T-helper 1 cell treated with Interleukin-12 subunit alpha and Interleukin-12 subunit beta and Interleukin-4 antibody, amounts not matched to agents 30 ng/mL and 1 ng/mL, for 36 hours (primary cell): ENCODE data around the gene CLDN19. TPM values are rescaled to one million over a fixed set of nuclear protein-coding genes. Genes with fewer than 3 reads are reported as not detected.
"Not testable (repeated sequence)": the region's sequence is repeated elsewhere in the genome, so short reads cannot be mapped to it uniquely, and the experiment has no call there.

Experiments
- intact Hi-C: fragments of 100-400 bp; cut with micrococcal nuclease; formaldehyde crosslinking; loops from one replicate; pipeline ENCODE4 v1.15.1; 2024
- total RNA-seq: library from RNA; stranded (reverse); gene quantifications from 2 replicates; pipeline ENCODE4 v1.2.3, GENCODE V29; 2022

CLDN19 gene
- total RNA-seq, 1 donor from 2014 or later, result not detected

- intact Hi-C loops, result loop anchor here (10.0 kb wide), 1 partner anchor 1183 kb away; the partner anchor contains the start of gene IPO13
Observed at GRCh38 chr1:42762269-42762668, 22.2 kb upstream of the CLDN19 start.

GRCh38 chr1:42761567-42761966 is 21.5 kb upstream of the CLDN19 start:
- intact Hi-C loops, result loop anchor here (10.0 kb wide), 1 partner anchor 1183 kb away; the partner anchor contains the start of gene IPO13

- intact Hi-C loops, result no loop called here
Observed at GRCh38 chr1:42759114-42759513, 19.1 kb upstream of the CLDN19 start.

GRCh38 chr1:42758641-42759040 is 18.6 kb upstream of the CLDN19 start:
- intact Hi-C loops, result no loop called here

GRCh38 chr1:42757892-42758275 is 17.8 kb upstream of the CLDN19 start:
- intact Hi-C loops, result loop anchor here (1.0 to 2.0 kb wide), 2 partner anchors 9 to 179 kb away; partner anchors contain the start of genes C1orf50 and P3H1

- intact Hi-C loops, result loop anchor here (1.0 to 2.0 kb wide), 2 partner anchors 10 to 178 kb away; partner anchors contain the start of genes C1orf50 and P3H1
Observed at GRCh38 chr1:42756956-42757891, 17.2 kb upstream of the CLDN19 start.

- intact Hi-C loops, result no loop called here
Observed at GRCh38 chr1:42753070-42753469, 13.0 kb upstream of the CLDN19 start.

- intact Hi-C loops, result no loop called here
Observed at GRCh38 chr1:42752284-42752683, 12.2 kb upstream of the CLDN19 start.

GRCh38 chr1:42751511-42752070 is 11.6 kb upstream of the CLDN19 start:
- intact Hi-C loops, result not testable (repeated sequence)

- intact Hi-C loops, result no loop called here
Observed at GRCh38 chr1:42750041-42750440, 10.0 kb upstream of the CLDN19 start.

- intact Hi-C loops, result no loop called here
Observed at GRCh38 chr1:42748461-42749410, 8.7 kb upstream of the CLDN19 start.

- intact Hi-C loops, result no loop called here
Observed at GRCh38 chr1:42748021-42748420, 8.0 kb upstream of the CLDN19 start.

- intact Hi-C loops, result loop anchor here (1.0 kb wide), 1 partner anchor 169 kb away; no protein-coding TSS in a partner anchor
Observed at GRCh38 chr1:42747125-42747524, 7.1 kb upstream of the CLDN19 start.

- intact Hi-C loops, result loop anchor here (1.0 kb wide), 1 partner anchor 168 kb away; no protein-coding TSS in a partner anchor
Observed at GRCh38 chr1:42746436-42747105, 6.5 kb upstream of the CLDN19 start.

- intact Hi-C loops, result no loop called here
Observed at GRCh38 chr1:42745851-42746250, 5.8 kb upstream of the CLDN19 start.

- intact Hi-C loops, result no loop called here
Observed at GRCh38 chr1:42744148-42744413, 4.0 kb upstream of the CLDN19 start.

GRCh38 chr1:42743317-42744147 is 3.5 kb upstream of the CLDN19 start:
- intact Hi-C loops, result no loop called here

- intact Hi-C loops, result no loop called here
Observed at GRCh38 chr1:42742617-42743316, 2.7 kb upstream of the CLDN19 start.

GRCh38 chr1:42742141-42742540 is 2.1 kb upstream of the CLDN19 start:
- intact Hi-C loops, result no loop called here
